ENCODE results near the gene EYA2. TPM values are rescaled to one million over a fixed set of nuclear protein-coding genes. Genes with fewer than 3 reads are reported as not detected.

EYA2 gene
- total RNA-seq, 2 experiments from 2014 or later: not detected

- no peak overlapping the region for H3K27ac Mint-ChIP-seq
- ChIA-PET CTCF (interaction anchor here (0.8 kb wide), 1 partner anchor 171 kb away, joined by 3 read pairs; no protein-coding TSS in a partner anchor), POLR2A (no interaction called here)
- no peak for ATAC-seq
- peaks cover 22% of the 10 kb centered on the region for H3K27me3 Mint-ChIP-seq
- H3K4me3 Mint-ChIP-seq: no peak overlapping the region
- intact Hi-C loops (cut with micrococcal nuclease): no loop called here
- H3K9me3 Mint-ChIP-seq: peaks cover 12% of the 10 kb centered on the region
- no peak for TF ChIP-seq CTCF (IDR thresholded peaks at IDR 0.05)
- DNase-seq: no peak
- H3K4me1 Mint-ChIP-seq (ENCODE audit: low read depth): no peaks in the 10 kb centered on the region
- H3K36me3 Mint-ChIP-seq (ENCODE audit: low read depth): no peaks in the 10 kb centered on the region
Observed at GRCh38 chr20:47102629-47103028, 208.0 kb downstream of the EYA2 start.

GRCh38 chr20:47106786-47107185, 212.1 kb downstream of the EYA2 start:
- intact Hi-C loops (cut with micrococcal nuclease): no loop called here
- ATAC-seq: no peak

GRCh38 chr20:47108994-47109393, 214.4 kb downstream of the EYA2 start:
- POLR2A ChIA-PET: no interaction called here
- intact Hi-C loops (cut with micrococcal nuclease): no loop called here
- no peak overlapping the region for H3K4me3 Mint-ChIP-seq
- TF ChIP-seq CTCF (IDR thresholded peaks at IDR 0.05): no peak
- ATAC-seq (no peak), DNase-seq (no peak)
- H3K27me3 Mint-ChIP-seq: peaks cover 7% of the 10 kb centered on the region
- CTCF ChIA-PET: no interaction called here
- H3K27ac Mint-ChIP-seq: no peak overlapping the region
- H3K36me3 Mint-ChIP-seq (ENCODE audit: low read depth): no peaks in the 10 kb centered on the region
- no peaks in the 10 kb centered on the region for H3K4me1 Mint-ChIP-seq (ENCODE audit: low read depth)
- peaks cover 2% of the 10 kb centered on the region for H3K9me3 Mint-ChIP-seq

More at GRCh38 chr20:47106786-47107185, 212.1 kb downstream of the EYA2 start:
- TF ChIP-seq CTCF (IDR thresholded peaks at IDR 0.05): no peak
- peaks cover 12% of the 10 kb centered on the region for H3K9me3 Mint-ChIP-seq
- POLR2A ChIA-PET: no interaction called here
- no peaks in the 10 kb centered on the region for H3K36me3 Mint-ChIP-seq (ENCODE audit: low read depth)
- no peak overlapping the region for H3K4me3 Mint-ChIP-seq
- H3K4me1 Mint-ChIP-seq (ENCODE audit: low read depth): no peaks in the 10 kb centered on the region
- CTCF ChIA-PET: no interaction called here
- DNase-seq: no peak
- H3K27me3 Mint-ChIP-seq: peaks cover 14% of the 10 kb centered on the region
- no peak overlapping the region for H3K27ac Mint-ChIP-seq

GRCh38 chr20:47110819-47111218, 216.2 kb downstream of the EYA2 start:
- intact Hi-C loops (cut with micrococcal nuclease): no loop called here
- Mint-ChIP-seq H3K27ac (no peak overlapping the region), H3K27me3 (peaks cover 3% of the 10 kb centered on the region), H3K36me3 (ENCODE audit: low read depth) (no peaks in the 10 kb centered on the region), H3K4me1 (ENCODE audit: low read depth) (no peaks in the 10 kb centered on the region), H3K4me3 (no peak overlapping the region), H3K9me3 (no peaks in the 10 kb centered on the region)
- no peak for DNase-seq
- ATAC-seq: no peak
- POLR2A ChIA-PET: no interaction called here
- CTCF ChIA-PET: no interaction called here
- no peak for TF ChIP-seq CTCF (IDR thresholded peaks at IDR 0.05)

GRCh38 chr20:47111576-47111975, 216.9 kb downstream of the EYA2 start:
- ATAC-seq: no peak
- Mint-ChIP-seq H3K4me3 (no peak overlapping the region), H3K9me3 (no peaks in the 10 kb centered on the region)

More at GRCh38 chr20:47111576-47111975, 216.9 kb downstream of the EYA2 start:
- TF ChIP-seq CTCF (IDR thresholded peaks at IDR 0.05): no peak
- no peaks in the 10 kb centered on the region for H3K36me3 Mint-ChIP-seq (ENCODE audit: low read depth)
- no peak for DNase-seq
- ChIA-PET CTCF (no interaction called here), POLR2A (no interaction called here)
- H3K27me3 Mint-ChIP-seq: peaks cover 2% of the 10 kb centered on the region
- H3K4me1 Mint-ChIP-seq (ENCODE audit: low read depth): no peaks in the 10 kb centered on the region
- intact Hi-C loops (cut with micrococcal nuclease): no loop called here
- no peak overlapping the region for H3K27ac Mint-ChIP-seq
